GM12872 (cell line): Measurements from ENCODE around the gene SPON2.

Source experiments
- CTCF ChIP-seq: IDR thresholded peaks from 3 replicates; pipeline ENCODE4 v1.5.1; 2011; ENCODE audit warnings: low read depth, mild to moderate bottlenecking, low read length, moderate library complexity; ENCODE audit not compliant: insufficient read depth

Gene SPON2

GRCh38 chr4:1207157-1207470 is 34.7 kb upstream of the SPON2 start:
- TF ChIP-seq CTCF = no peak

GRCh38 chr4:1206299-1207156 is 34.1 kb upstream of the SPON2 start:
- TF ChIP-seq CTCF = no peak

- no peak for TF ChIP-seq CTCF
Measured at GRCh38 chr4:1205586-1206298, 33.4 kb upstream of the SPON2 start.

GRCh38 chr4:1204828-1205585 is 32.6 kb upstream of the SPON2 start:
- TF ChIP-seq CTCF = no peak

- TF ChIP-seq CTCF = no peak
Measured at GRCh38 chr4:1204286-1204827, 32.0 kb upstream of the SPON2 start.

GRCh38 chr4:1203026-1203616 is 30.7 kb upstream of the SPON2 start:
- no peak for TF ChIP-seq CTCF
